NT2/D1 (cell line): ENCODE measurements around the gene IDH3A.

Experiments
- DNase-seq: peaks from one replicate; pipeline ENCODE4 v3.0.0-alpha.2; 2011; ENCODE audit warnings: low read depth, low spot score
- H3K27me3 ChIP-seq: 2 replicates; pipeline ENCODE4 v1.6.0; 2011; ENCODE audit warnings: mild to moderate bottlenecking; ENCODE audit not compliant: insufficient read length, insufficient read depth
- H3K36me3 ChIP-seq: 2 replicates; pipeline ENCODE4 v1.6.1; 2011; ENCODE audit warnings: mild to moderate bottlenecking, low read length, mixed read lengths; ENCODE audit not compliant: insufficient read depth, insufficient read length
- H3K4me1 ChIP-seq: 2 replicates; pipeline ENCODE4 v1.5.1; 2011; ENCODE audit not compliant: insufficient read depth, insufficient read length
- H3K4me3 ChIP-seq: 2 replicates; pipeline ENCODE4 v1.5.1; 2011; ENCODE audit warnings: low read depth; ENCODE audit not compliant: insufficient read length
- H3K9ac ChIP-seq: 2 replicates; pipeline ENCODE4 v1.6.0; 2011; ENCODE audit warnings: low read depth; ENCODE audit not compliant: insufficient read length
- H3K9me3 ChIP-seq: 2 replicates; pipeline ENCODE4 v1.5.1; 2011; ENCODE audit warnings: mild to moderate bottlenecking, low read length; ENCODE audit not compliant: insufficient read depth
- SUZ12 ChIP-seq: IDR thresholded peaks from 2 replicates; pipeline ENCODE4 v1.6.1; 2011; ENCODE audit not compliant: insufficient read length, insufficient read depth; ENCODE audit errors: extremely low read depth
- YY1 ChIP-seq: IDR thresholded peaks from 2 replicates; pipeline ENCODE4 v1.6.1; 2011; ENCODE audit not compliant: insufficient read length, insufficient read depth
- ZNF274 ChIP-seq: IDR thresholded peaks from 2 replicates; pipeline ENCODE4 v1.6.1; 2011; ENCODE audit warnings: mild to moderate bottlenecking, low read depth, low read length

Gene IDH3A

DNA sequence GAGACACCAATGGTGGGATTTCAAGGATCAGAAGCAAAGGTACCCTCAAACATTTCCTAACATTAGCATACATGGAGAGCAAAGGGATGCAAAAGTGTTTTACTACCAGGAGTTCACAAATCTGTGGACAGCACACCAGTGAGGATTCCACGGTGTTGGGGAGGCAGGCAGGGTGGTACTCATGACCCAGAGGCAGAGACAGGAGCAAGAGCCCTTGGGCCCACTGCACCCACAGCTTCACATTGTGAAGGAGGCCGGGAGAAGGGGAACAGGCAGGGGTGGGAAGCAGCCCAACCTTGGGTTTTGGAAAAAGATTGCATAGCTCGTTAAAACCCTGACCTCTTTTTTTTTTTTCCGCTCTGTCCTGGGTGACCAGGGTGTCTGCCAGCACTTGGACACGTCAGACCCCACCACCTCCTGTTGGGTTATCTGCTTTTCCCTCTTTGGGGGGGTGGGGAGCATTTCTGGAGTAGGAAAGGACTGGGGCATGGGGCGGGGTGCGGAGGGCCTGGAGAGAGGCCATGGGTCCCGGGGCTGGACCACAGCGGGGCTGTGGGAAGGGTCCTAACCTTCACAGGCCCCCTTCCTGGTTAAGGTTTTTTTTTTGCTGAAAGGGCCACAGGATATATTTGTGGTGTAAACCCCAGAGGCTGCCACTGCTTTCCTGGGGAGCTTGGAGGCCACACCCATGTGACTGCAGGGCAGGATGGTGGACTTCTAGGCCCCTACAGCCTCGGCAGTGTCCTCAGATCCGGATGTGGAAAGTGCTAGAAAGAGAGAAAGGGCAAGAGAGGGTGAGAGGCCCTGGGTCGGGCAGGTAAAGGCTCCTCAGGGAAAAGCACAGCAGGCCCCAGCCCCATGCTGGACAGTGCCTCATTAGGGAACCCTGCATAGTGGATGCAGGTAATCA, 44.3 kb upstream of the IDH3A start:
- Histone ChIP-seq H3K4me3 (no peak overlapping the region), H3K9ac (peak overlapping the region; percentile 33), H3K4me1 (no peaks in the 10 kb centered on the region)

DNA sequence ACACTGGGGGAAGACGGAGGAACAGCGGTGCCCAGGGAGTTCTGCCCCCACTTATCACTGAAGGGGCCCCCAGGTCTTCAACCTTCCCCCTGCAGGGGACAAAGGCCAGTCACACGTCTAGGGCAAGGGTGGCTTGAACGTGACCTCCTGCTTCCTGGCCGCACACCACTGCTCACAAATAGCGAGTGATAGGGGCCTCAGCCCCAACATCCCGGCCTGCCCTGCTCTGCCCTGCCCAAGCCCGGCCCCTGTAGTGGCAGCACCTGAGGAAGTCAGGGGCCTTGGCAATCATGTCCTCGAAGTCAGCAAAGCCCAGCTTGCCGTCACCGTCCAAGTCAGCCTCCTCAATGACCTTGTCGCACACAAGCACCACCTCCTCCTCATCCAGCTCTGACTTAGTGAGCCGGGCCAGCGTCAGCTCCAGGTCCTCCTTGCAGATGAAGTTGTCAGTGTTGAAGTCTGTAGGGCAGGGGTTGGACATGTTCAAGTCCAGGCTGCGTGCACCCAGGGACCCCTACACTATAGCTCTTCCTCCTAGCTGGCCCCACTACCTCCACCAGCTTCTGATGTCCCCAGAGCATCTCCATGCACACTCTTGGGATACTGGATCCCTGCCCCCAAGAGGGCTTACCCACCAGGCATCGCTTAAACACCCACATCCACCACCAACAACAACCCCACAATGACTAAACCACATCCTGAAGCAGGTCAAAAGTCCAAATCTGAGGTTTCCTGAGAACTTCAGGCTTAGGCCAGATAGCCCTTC, 43.5 kb upstream of the IDH3A start:
- no peak overlapping the region for H3K9ac ChIP-seq

More for the DNA sequence above, 44.3 kb upstream of the IDH3A start:
- Histone ChIP-seq H3K27me3 (no peaks in the 10 kb centered on the region), H3K36me3 (peaks cover 18% of the 10 kb centered on the region), H3K9me3 (no peaks in the 10 kb centered on the region)
- TF ChIP-seq YY1 (no peak), ZNF274 (no peak), SUZ12 (no peak)
- no peak for DNase-seq

DNA sequence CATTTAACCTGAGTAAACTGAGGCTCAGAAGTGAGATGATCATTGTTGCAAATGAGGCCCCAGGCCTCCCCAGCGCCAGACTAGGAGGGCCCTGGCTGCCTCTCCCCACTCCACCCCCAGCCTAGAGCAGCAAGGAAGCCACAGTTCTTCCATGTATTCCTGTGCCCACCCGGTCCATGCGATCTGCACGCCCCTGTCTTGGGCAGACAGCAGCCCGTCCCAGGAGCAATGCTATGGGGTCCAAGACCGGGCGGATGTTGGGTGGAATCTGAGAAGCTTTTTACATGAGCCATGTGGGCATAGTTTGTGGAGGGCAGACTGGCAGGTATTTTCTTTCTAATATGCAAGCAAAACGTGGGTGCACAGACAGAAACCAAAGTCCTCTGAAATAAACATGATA, 41.7 kb upstream of the IDH3A start:
- H3K9me3 ChIP-seq, result no peaks in the 10 kb centered on the region
- no peak for DNase-seq
- TF ChIP-seq ZNF274, result no peak

More for the DNA sequence above, 43.5 kb upstream of the IDH3A start:
- TF ChIP-seq YY1 (no peak), SUZ12 (no peak), ZNF274 (no peak)
- H3K4me3 ChIP-seq, result no peak overlapping the region
- H3K27me3 ChIP-seq, result no peaks in the 10 kb centered on the region
- DNase-seq, result no peak
- no peaks in the 10 kb centered on the region for H3K4me1 ChIP-seq
- peaks cover 18% of the 10 kb centered on the region for H3K36me3 ChIP-seq
- no peaks in the 10 kb centered on the region for H3K9me3 ChIP-seq

DNA sequence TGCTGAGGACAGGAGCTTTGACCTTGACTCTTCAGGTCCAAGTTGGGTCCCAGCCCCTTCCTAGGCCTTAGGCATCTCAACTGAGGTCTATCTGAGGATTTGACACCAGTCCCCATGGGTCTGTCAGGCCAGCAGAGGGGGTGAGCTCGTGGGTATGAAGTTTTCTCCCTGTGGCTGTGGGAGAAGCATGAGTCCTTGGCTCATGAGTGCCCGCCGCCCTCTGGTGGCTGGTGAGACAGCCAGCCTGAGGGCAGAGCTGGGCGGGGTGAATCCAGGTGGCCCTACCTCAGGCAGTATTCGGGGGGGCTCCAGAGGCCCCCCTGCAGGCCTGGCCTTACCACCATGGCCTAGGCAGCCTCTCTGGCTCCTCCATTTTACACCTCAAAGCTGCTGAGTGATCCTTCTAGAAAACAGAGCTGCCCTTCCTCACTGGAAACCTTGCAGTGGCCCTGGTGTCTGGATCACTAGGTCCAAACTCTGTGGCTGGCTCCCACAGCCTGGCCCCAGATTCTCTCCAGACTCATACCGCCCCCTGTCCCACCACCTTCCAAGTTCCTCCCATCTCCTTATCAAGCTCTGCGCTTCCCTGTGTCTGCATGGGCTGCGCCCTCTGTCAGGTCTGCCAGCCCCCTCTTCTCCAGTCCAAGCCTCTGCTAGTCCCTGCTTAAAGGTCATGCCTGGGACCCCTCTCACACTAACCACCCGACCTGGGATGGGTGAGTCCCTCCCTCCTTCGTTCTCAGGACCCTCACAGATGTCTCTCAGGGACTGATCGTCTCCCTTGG, 40.7 kb upstream of the IDH3A start:
- peak; percentile 49 for DNase-seq
- Histone ChIP-seq H3K4me3 (no peak overlapping the region), H3K9ac (peak overlapping the region; percentile 42), H3K9me3 (no peaks in the 10 kb centered on the region), H3K4me1 (no peaks in the 10 kb centered on the region), H3K27me3 (no peaks in the 10 kb centered on the region), H3K36me3 (peaks cover 18% of the 10 kb centered on the region)
- TF ChIP-seq SUZ12, result no peak
- TF ChIP-seq YY1, result no peak

More for the DNA sequence above, 41.7 kb upstream of the IDH3A start:
- H3K27me3 ChIP-seq, result no peaks in the 10 kb centered on the region
- peaks cover 18% of the 10 kb centered on the region for H3K36me3 ChIP-seq
- H3K9ac ChIP-seq, result no peak overlapping the region
- no peak overlapping the region for H3K4me3 ChIP-seq
- no peaks in the 10 kb centered on the region for H3K4me1 ChIP-seq

DNA sequence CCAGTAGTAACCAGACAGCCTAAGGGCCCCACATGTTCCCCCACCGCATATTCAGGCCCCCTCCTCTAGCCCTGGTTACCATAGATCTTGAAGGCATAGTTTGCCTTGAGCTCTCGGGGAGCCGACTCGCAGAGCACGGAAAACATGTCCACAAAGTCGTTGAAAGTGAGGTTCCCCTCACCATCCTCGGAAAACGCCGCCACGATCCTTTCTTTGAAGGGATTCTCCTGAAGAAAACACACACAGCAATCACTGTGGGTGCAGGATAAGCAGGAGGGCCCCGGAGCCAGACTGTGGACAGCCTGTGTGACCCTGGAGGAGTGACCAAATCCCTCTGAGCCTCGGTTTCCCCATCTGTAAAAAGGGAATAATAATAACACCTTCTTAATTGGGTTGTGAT, 40.0 kb upstream of the IDH3A start:
- Histone ChIP-seq H3K4me3 (no peak overlapping the region), H3K36me3 (peaks cover 18% of the 10 kb centered on the region), H3K9me3 (no peaks in the 10 kb centered on the region), H3K4me1 (peaks cover 3% of the 10 kb centered on the region), H3K27me3 (no peaks in the 10 kb centered on the region), H3K9ac (no peak overlapping the region)
- DNase-seq, result no peak
- TF ChIP-seq YY1, result no peak
- no peak for TF ChIP-seq SUZ12
- TF ChIP-seq ZNF274, result no peak

DNA sequence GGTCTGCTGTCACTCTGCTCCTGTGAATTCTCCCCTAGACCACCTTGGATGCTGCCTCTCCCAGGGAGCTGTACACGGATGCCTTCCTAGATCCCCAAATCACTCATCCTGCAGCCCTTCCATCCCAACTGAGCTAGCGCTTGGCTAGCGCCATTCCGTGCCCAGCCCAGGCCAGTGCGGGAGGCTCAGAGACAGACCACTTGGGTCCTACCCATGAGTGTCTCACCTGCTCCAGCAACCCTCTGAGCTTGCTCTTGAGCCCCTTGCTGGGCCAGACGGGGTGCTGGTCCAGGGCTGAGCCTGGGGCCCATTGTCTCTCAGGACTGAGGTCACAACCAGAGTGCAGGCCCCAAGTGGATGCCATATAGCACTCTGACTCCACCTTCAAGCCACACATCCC, 39.1 kb upstream of the IDH3A start:
- H3K36me3 ChIP-seq, result peaks cover 18% of the 10 kb centered on the region
- DNase-seq, result no peak
- no peaks in the 10 kb centered on the region for H3K9me3 ChIP-seq
- H3K4me3 ChIP-seq, result no peak overlapping the region
- no peaks in the 10 kb centered on the region for H3K27me3 ChIP-seq
- no peak overlapping the region for H3K9ac ChIP-seq
- H3K4me1 ChIP-seq, result peaks cover 3% of the 10 kb centered on the region
- TF ChIP-seq SUZ12, result no peak
- TF ChIP-seq ZNF274, result no peak
- no peak for TF ChIP-seq YY1
